HG03342 (cell line): ENCODE measurements around the gene POLR3E.
"Not testable (repeated sequence)": the region's sequence is repeated elsewhere in the genome, so short reads cannot be mapped to it uniquely, and the experiment has no call there.

Experiments used
- ATAC-seq: cut with Tn5 transposase; IDR thresholded peaks from one replicate; pipeline ENCODE4 v1.9.1; 2021; ENCODE audit warnings: mild to moderate bottlenecking, moderate library complexity; ENCODE audit not compliant: unreplicated experiment

POLR3E gene

DNA sequence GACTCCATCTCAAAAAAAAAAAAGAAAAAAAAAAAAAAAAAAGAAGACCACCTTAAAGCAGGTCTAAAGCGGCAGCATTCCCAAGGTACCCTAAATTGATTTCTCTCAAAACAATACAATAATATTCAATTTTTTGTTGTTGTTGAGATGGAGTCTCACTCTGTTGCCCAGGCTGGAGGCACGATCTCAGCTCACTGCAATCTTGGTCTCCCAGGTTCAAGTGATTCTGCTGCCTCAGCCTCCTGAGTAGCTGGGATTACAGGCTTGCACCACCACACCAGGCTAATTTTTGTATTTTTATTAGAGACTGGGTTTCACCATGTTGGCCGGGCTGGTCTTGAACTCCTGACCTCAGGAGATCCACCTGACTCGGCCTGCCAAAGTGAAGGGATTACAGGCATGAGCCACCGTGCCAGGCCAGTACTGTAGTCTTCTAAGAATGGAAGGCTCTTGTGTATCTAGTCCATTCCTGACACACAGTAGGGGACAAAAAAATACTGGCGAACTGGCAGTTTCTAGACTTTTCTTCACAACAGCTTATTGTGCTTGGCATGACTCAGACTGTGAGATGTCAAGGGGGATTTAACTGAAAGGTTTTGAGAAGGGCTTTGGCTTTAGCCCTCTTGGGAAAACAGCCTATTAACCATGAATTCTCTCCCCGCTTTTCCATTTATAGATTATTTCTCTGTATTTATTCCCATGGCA is 59.9 kb downstream of the POLR3E start:
- ATAC-seq = peak; percentile 33

DNA sequence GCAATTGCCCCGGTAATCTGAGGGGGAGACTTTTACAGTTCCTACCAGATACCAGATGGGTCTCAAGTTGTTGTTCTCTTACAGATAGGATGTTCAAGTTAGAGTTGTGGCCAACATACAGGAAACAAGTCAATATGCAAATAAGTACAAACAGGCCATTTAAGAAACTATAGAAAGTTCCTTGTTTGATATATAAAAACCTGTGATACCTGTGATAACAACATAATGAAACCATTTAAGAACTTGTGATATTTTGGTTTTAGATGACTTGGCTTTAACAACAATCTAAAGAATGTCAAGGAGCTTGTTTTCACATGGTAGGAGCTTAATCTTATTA is 60.4 kb downstream of the POLR3E start:
- peak; percentile 63 for ATAC-seq

- no peak for ATAC-seq
These were observed 60.8 kb downstream of the POLR3E start for GRCh38 chr16:22358000-22358399.

DNA sequence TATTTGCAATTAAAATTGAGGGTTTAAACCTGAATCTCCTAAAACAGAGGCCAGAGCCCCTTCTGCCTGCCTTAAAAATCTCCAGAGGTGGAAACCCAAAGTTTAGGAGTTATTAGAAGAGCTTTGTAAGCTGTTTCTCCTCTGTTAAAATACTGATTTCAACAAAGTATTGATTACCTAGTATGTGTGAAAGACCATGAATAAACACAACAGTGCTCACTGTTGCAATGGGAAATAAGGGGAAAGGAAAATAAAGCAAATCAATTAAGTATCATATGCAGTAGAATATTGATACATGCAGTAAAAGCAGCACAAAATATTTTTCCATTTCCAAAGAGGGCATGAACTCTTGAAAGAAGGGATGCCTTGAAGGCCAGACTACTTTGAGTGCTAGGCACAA is 62.5 kb downstream of the POLR3E start:
- ATAC-seq = no peak

GRCh38 chr16:22360963-22361659 is 63.9 kb downstream of the POLR3E start:
- no peak for ATAC-seq

DNA sequence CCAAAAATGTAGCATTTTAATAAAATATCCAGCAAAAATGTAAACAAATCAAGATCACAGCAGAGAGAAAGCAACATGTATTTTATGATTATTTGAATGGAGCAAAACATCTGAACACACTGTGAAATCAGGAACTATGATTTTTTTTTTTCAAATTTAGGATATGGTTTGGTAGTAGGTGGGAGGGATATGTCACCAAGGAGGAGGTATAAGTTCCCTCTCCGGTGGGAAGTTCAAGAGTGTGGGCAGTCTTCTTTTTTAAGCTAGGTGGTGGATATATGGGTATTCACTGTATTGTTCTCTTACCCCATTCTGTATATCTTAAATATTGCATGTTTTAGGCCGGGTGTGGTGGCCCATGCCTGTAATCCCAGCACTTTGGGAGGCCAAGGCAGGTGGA is 67.0 kb downstream of the POLR3E start:
- no peak for ATAC-seq

DNA sequence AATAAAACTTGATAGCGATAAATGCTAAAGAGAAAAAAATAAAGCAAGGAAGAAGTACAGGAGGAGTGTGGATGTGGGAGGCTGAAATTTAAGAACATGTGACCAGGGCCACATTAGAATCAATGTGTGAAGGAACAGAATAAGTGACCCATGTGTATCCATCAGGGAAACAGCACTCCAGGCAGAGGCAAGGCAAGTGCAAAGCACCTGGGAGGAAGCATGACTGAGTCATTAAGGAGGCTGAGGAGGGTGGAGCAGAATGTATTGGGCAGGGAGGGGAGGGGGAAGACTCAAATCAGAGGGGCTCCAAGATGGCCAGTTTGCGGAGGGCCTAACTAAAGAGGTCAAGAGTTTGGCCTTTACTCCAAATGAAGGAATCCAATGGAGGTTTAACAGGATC is 69.2 kb downstream of the POLR3E start:
- no peak for ATAC-seq

GRCh38 chr16:22366889-22367288 is 69.7 kb downstream of the POLR3E start:
- no peak for ATAC-seq

- ATAC-seq = not testable (repeated sequence)
These were observed 71.1 kb downstream of the POLR3E start for GRCh38 chr16:22368200-22368826.

- ATAC-seq = no peak
These were observed 72.1 kb downstream of the POLR3E start for GRCh38 chr16:22369221-22369811.

- ATAC-seq = no peak
These were observed 73.0 kb downstream of the POLR3E start for GRCh38 chr16:22370038-22370820.

DNA sequence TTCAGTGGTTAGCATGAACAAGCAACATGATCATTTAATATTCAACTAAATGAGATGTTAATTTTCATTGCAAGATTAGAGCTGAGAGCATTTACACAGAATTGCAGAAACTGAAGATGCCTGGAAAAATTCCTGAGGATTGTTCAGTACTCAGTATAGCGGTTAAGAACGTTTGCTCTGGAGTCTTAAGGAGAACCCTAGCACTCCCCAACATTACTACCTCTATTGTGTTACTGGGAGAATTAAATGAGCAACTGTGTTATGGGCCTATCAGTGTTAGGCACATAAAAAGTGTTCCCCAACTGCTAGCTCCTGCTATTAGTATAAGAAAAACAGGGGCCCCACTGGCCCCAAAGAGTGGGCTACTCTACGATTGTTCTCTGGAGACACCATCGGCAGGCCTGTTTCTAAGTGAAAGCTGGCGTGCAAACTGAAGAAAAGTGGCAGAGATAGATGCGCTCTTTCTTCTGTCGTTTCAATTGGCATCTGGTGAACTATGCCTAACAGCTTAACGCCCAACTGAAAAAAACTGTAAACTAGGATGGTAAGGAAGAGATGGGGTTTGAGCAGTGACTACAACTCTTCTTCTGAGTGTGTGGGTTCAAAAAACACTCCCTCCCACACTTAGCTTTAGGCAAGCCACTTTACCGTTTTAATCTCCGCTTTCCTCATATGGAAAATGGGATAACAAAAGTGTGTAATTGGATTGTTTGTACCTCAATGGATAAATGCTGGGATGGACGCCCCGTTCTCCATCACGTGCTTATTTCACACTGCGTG is 75.9 kb downstream of the POLR3E start:
- ATAC-seq = no peak

- ATAC-seq = peak; percentile 11
These were observed 76.6 kb downstream of the POLR3E start for GRCh38 chr16:22373662-22374310.

DNA sequence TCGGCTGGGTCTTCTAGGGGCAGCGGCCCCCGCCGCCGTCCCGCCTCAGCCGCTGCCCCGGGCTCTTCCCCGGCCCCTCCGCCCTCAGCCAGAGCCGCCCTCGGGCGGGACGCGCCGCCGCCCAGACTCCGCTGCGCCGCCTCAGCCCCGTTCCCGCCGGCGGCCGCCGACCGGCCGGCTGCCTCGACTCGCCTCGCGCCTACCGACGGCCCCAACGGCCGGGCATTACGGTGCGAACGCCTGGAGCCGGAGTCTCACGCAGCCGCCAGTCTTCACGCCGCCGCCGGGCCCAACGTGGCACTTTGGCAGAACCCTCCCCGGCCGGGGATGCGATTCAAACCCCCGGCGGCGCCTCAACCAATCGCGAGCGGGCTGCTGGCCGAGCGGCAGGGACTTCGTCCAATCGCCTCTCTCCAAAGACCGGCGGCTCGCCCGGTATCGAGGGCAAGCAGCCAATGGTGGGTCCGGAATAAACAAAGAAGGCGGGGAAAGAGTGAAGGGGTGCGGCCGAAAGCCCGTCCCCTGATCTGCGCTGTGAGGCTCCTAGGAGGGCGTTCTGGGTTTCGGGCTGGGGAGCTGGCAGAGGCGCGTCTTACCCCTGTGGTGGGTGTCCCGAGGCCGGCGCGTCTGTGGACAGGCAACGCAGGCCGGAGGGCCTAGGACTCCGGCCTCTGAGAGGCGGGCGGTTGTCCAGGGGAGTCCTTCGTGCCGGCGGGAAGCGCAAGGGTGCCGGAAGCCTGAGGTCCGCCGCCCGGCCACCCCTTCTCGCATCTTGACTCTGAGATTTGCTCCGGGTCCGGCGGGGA is 77.3 kb downstream of the POLR3E start, which contains the start of gene CDR2:
CDR2 (minus strand) TSS at position 309 of the 806 bp plus-strand sequence. CDS start 310 bp downstream, outside the sequence.
- ATAC-seq = peak; percentile 88

DNA sequence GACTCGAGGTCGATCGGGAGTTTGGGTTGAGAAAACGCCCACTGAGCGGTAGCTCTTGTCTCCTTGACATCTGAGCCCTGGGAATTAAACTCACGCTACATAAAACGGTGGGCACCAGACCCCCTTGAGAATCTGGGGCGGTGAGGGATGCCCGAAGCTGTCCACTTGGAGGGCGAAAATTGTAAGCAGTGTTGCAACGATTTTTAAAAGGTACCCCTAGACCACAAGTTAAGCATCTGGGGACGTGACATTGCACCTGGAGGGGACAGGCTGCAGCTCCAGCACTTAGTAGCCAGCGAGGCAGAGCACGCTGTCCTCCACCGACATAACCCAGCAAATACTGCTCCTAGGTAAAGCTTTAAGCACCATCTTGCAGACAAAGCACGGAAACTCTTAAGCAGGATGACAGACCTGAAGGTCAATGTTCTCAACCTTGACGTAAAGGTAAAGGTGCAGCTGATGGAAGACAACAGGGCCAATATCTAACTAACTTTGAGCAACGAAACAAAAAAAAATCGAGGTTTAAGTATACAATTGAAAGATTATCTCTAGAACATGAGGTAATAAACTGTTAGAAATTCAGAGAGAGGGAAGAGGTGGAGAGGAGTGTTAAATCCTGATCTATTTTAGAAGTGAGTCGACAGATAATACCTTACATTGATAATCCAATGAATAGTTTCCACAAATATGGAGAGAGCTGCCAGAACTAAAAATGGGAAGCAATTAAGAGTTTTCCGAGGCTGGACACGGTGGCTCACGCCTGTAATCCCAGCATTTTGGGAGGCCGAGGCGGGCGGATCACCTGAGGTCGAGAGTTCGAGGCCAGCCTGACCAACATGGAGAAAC is 78.1 kb downstream of the POLR3E start:
- ATAC-seq = no peak

- ATAC-seq = no peak
These were observed 78.9 kb downstream of the POLR3E start for GRCh38 chr16:22375963-22376640.

DNA sequence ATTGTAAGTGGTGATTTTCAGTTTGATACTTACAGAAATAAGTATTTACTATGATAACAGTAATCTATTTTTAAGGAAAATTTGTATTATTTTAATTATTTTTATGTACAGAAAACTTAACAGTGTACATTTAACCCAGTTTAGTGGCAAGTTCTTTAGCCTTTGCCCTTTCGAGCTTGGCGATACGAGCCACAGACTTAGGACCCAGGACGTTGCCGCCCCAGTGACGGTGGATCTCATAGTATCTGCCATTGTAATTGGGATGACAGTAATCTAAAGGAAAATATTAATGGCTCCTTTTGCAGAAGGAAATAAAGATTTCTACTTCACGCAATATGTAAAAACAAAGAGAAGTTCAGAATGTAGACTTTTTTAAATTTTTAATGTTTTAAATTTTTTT is 82.4 kb downstream of the POLR3E start:
- ATAC-seq = no peak
